Iris pigment epithelial cell (primary cell): ENCODE measurements around the gene ATP6V1E1.
"Not testable (repeated sequence)": the region's sequence is repeated elsewhere in the genome, so short reads cannot be mapped to it uniquely, and the experiment has no call there.

ENCODE experiments used
- DNase-seq: peaks from one replicate; pipeline ENCODE4 v3.0.0-alpha.2; 2011; ENCODE audit warnings: low read depth

The ATP6V1E1 gene

GRCh38 chr22:17581056-17581455, 47.5 kb downstream of the ATP6V1E1 start:
- DNase-seq = no peak

DNA sequence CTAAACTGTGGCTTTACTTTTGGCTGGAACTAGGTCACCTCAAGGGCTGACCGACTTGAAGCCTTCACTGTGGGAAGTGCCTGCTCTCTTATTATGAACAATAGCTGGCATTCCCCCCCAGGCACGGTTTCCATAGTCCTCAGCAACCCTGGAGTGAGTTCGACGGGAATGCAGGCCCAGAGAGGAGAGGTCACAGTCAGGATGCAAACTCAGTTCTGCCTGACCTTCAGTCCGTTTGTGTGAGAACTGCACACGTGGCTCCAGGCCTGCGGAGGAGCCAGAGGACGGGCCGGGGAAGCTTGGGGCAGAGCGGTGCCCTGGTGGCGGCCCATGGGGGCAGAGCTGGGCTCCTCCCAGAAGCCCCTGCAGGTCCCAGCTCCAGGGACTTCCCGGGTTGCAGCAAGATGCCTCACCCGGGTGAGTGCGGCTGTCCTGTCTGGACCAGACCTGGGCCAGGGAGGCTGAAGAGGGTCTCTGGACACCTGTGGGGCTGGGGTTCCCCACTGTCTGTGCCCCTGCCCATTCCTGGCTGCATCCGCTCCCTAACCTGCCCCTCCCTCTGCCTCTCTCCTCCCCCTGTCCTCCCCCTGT, 48.0 kb downstream of the ATP6V1E1 start:
- no peak for DNase-seq

- no peak for DNase-seq
These were observed 49.0 kb downstream of the ATP6V1E1 start for GRCh38 chr22:17579535-17579981.

DNA sequence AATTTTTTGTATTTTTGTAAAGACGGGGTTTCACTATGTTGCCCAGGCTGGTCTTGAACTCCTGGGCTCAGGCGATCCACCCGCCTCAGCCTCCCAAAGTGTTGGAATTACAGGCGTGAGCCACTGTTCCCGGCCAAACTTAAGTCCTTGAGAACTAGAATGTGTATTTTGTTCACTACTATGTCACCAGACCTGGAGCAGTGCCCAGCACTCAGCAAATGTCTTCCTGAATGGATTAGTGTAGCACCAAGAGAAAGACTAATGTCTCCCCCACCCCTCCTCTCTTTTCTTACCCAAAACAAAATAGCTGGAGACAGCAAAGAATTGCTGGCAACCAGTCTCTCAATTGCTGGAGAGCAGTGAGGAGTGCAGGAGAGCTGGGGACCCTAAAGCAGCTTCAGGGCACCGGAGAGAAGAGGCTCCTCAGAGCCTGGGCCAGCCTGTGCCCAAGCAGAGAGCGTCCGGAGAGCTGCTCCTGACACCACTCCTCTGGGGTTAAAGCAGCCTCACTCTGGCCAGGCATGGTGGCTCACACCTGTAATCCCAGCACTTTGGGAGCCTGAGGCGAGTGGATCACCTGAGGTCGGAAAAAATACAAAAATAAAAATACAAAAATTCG, 50.3 kb downstream of the ATP6V1E1 start:
- peak; percentile 57 for DNase-seq

- DNase-seq = peak; percentile 94
These were observed 52.1 kb downstream of the ATP6V1E1 start for GRCh38 chr22:17576470-17576869.

DNA sequence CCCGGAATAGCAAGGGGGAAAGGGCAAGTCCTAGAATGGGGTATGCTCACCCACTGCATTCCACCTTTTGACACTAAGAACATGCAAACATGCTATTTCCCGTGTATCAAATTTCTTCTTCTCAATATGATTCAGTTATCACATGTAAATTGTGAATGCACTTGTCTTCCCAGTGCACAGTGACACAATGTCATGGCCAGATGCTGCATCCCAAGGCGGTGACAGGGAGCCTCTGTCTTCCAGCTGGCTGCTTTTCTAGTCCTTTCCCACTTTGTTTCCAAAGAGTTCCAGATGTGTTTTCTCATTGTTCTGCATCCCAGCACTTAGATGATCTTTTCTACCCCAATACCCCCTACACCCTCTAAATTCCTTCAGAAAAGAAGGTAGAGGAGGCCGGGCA, 52.9 kb downstream of the ATP6V1E1 start:
- DNase-seq = no peak

- DNase-seq = no peak
These were observed 53.4 kb downstream of the ATP6V1E1 start for GRCh38 chr22:17575151-17575550.

DNA sequence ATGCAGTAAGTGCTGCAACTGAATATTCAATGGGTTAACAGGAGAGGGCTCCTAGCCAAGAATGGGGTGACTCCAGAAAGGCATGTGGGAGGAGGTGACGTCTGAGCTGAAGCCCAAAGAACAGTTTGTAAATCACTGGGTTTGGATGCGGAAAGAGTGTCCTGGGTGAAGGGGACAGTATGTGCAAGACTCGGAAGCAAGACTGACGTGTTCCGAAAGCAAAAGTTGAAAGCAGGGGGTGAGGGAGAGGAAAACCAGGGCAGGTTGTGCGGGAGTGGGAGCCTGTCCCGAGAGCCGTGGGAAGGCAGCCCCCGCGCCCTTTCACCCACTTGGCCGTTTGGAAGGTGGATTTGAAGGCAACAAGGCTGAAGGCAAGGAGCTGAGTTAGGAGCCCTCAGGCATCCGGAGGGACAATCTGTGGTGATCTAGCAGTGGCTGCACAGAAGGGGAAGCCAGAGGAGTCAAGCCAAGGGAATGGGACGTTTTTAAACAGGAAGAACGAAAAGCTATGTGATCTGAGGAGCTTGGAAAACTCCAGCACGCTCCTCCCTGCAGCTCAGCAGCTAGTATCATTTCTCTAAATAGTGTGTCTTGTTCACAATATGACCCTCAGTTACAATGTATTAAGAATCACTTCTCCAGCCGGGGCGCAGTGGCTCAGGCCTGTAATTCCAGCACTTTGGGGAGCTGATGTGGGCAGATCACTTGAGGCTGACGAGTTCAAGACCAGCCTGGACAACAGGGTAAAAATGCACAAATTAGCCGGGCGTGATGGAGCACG, 57.5 kb downstream of the ATP6V1E1 start:
- DNase-seq = peak; percentile 96

DNA sequence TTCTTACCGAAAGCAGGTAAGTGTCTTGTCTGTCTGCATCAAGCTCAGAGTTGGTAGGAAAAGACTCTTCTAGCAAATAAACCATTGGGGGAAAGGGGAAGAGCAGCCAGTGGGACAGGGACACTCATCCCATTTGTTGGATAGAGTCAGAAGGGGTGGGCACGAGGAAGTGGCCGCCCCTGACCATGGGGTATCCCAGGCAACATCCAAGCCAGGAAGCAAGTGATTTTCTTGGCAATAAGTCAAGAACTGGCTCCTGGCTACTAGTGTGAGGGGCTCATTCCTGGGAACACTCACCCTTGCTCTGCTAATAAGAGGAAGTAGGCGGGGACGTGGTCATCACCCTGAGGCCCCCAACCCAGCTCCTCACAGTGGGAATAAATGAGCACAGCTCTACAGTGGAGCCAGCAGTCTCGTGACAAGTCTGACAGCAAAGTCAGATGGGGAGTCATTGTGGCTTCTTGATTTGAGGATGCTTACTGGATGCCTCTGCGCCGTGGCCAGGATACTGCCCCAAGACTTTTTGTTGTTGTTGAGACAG, 58.5 kb downstream of the ATP6V1E1 start:
- DNase-seq = peak; percentile 37

DNA sequence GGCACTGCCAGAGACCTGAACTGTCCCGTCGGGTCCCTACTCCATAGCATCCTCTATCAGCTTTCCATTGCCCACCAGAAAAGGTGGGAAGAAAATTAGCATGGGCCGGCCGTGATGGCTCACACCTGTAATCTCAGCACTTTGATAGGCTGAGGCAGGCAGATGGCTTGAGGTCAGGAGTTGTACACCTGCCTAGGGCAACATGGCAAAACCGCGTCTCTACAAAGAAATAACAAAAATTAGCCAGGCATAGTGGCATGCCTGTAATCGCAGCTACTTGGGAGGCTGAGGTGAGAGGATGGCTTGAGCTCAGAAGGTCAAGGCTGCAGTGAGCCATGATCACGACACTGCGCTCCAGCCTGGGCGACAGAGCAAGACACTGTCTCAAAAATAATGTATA, 61.8 kb downstream of the ATP6V1E1 start:
- no peak for DNase-seq

DNA sequence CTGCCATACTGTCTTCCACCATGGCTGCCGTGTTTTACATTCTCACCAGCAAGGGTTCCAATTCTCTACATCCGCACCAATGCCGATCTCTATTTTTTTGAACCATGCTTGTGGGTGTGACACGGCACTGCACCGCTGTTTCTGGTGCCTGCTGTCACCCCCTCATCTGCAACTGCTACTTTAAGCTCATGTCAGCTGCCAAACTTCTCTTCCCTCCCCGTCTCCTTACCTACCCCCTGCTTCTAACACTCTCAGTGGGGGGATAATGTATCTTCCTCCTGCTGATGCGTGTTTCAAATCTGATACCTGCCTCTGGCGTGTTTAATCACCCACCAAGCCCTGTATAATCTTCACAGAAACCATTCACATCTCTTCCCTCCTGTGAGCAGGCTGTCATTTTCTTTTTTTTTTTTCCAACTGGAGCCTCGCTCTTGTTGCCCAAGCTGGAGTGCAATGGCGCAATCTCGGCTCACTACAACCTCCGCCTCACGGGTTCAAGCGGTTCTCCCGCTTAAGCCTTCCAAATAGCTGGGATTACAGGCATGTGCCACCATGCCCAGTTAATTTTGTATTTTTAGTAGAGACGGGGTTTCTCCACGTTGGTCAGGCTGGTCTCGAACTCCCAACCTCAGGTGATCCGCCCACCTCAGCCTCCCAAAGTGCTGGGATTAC, 62.4 kb downstream of the ATP6V1E1 start:
- DNase-seq = not testable (repeated sequence)

DNA sequence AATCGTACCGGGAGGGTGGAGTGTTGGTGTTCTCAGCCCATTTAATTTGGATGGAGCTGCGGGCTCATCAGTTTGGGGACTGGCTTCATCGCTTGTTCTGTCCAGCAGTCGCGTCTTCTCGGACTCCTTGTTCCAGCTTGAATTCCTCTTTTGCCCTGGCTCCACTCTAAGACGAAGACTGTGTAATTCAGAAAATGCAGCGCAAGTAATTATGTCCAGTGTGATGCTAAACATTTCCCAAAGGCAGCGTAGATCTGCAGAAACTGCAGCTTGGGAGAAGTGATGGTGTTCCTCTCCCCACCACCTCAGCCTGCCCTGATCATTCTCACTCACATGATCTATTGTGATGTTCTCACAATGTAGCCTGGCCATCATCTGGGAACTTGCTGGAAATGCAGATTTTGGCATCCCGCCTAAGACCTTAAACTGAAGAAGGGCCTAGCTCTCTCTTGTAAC, 64.6 kb downstream of the ATP6V1E1 start:
- DNase-seq = peak; percentile 36

DNA sequence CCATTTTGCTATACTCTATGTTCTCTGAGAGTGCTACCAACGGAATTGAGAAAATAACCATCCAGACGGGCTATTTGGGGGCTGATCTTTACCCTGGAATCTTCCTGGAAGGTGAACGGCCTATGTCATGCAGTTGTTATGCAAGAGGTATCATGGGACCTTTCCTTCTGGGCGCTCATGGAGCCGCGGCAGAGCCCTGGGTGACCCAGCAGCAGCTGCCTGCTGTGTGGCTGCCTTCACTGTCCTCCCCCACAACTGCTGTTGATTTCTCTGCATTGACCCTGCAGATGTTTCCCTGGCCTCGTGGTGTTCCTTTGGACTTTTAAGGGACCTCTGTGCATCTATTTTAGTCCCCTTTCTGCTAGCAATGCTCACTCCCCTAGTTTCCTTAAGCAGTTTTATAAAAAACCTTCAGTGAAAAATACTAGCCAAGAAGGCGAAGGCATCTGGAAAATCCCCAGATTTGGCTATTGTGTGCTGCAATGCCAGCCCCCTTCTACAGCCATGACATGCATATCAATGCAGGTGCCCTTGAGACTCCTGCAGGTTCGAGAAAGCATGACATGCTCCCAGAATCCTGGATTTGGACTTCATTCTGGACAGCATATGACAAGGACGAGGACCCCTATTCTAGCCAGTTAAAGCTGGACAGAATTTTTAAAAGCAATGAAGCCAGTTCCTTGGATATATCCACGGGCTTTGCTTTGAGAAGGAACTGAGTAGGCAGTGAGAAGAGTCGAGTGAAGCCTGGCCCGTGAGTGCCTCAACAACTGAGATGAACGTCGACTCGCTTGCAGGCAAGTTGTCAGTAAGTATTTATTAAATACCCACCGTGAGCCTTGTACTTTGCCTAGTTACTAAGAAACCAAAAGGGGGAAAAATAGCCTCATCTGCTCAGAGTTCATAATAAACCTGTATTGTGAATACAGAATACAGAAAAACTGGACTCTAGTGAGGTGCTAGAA, 65.4 kb downstream of the ATP6V1E1 start, which contains the start of gene SLC25A18:
SLC25A18 (plus strand) TSS at position 593 of the 965 bp plus-strand sequence. CDS start 16,447 bp downstream, outside the sequence.
- peak; percentile 35 for DNase-seq

DNA sequence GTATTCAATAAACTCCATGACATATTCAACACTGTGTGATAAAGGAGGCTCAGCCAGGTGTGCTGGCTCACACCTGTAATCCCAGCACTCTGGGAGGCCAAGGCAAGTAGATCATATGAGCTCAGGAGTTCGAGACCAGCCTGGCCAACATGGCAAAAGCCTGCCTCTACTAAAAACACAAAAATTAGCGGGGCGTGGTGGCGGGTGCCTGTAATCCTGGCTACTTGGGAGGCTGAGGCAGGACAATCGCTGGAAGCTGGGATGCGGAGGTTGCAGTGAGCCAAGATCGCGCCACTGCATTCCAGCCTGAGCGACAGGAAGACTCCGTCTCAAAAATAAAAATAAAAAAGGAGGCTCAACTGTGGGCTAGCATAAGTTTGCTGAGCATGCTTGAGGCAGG, 69.4 kb downstream of the ATP6V1E1 start:
- no peak for DNase-seq

DNA sequence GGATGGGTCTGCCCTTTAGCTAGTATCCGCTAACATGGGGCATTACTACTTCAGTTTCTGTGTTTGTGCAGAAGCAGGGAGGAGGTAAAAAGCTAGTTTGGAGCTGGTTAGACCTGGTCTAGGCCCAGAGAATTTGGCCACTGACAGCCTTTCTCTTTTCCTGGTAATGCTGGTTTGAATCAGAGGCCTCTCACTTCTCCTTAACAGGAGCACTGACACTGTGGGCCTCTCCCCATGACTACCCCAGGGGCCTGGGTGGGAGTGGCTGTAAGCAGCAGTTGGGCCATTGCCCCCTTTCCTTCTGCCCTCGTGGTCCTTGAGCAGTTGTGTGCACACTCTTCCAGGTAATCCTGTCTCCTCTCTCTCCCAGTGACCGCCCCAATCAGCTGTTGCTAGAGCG, 73.7 kb downstream of the ATP6V1E1 start:
- no peak for DNase-seq

DNA sequence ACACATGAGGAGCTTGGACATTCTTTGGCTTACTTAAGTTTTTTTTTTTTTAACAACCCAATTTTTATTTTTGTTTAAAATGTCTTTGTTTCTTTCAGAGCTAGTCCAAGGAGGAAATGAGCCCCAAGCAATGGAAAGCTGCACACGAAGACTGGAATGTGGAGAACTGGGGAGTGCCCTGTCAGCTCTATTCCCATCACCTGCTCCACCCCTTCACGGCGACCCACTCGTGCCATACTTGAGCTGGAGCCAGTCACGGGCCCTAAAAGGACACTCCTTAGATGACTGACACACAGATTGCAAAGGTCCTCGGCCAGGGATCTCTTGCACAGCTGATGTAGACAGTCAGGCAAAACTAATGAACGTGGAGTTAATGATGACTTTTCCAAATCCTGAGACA, 75.8 kb downstream of the ATP6V1E1 start:
- no peak for DNase-seq

- no peak for DNase-seq
These were observed 78.9 kb downstream of the ATP6V1E1 start for GRCh38 chr22:17549655-17550054.

DNA sequence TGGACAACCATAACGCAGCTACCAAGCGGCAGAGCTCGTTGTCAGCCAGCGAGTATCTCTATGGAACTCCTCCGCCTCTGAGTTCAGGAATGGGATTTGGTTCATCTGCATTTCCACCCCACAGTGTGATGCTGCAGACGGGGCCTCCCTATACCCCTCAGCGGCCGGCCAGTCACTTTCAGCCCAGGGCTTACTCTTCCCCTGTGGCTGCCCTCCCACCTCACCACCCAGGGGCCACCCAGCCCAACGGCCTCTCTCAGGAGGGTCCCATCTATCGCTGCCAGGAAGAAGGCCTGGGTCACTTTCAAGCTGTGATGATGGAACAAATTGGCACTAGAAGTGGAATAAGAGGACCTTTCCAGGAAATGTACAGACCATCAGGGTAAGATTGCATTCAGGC, 79.4 kb downstream of the ATP6V1E1 start:
- DNase-seq = no peak

GRCh38 chr22:17548756-17549035, 79.9 kb downstream of the ATP6V1E1 start:
- no peak for DNase-seq

DNA sequence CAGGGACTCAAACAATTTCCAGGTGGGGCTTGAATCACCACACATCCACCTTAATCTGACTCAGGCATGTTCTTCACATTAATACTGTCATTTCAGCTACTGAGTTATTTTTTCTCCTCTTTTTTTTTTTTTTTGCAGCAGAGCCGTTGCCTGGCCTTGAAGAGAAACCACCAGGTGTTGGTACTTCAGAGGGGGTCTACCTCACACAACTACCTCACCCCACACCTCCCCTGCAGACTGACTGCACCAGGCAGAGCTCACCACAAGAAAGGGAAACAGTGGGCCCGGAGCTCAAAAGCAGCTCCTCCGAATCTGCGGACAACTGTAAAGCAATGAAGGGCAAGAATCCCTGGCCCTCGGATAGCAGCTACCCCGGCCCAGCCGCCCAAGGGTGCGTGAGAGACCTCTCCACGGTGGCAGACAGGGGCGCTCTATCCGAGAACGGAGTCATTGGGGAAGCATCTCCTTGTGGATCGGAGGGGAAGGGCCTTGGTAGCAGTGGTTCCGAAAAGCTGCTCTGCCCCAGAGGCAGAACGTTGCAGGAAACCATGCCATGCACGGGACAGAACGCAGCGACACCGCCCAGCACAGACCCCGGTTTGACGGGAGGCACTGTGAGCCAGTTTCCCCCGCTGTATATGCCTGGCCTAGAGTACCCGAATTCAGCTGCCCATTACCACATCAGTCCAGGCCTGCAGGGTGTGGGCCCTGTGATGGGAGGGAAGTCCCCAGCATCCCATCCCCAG, 80.4 kb downstream of the ATP6V1E1 start:
- DNase-seq = no peak

GRCh38 chr22:17542452-17542851, 86.1 kb downstream of the ATP6V1E1 start:
- no peak for DNase-seq
